ENCODE measurements around the gene MARF1. TPM values are rescaled to one million over a fixed set of nuclear protein-coding genes. Genes with fewer than 3 reads are reported as not detected.

The MARF1 gene
- total RNA-seq, 1 experiment from 2014 or later, result 68.1 TPM

DNA sequence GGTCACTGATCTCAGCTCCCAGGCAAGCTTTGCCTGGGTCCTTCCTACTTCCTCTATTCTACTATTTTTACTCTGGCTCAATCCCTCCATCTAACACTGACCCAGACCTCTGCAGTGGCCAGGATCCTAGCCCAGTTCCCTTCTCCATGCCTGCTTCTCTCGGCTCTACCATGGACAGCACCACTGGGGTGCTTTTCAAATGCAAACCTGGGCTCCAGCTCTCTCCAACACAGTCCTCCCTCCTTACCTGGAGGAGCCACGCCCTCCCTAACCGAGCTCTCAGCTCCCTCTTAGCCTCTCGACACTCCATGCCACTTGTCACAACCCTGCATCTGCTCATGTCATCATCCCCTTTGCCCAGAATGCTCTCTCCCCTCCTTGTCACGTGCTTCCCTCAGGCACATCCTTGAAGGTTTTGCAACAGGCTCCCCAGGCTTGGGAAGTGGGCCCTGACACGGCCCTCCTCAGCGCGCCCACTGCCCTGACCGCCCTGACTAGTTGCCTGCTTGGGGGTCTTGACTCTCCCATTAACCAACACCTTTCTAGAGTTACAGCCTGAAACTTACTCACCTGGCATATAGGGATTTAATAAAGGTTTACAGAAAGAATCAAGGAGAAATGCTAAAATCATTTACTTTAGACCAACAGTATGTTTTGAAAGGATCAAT is 41.6 kb downstream of the MARF1 start:
- Histone ChIP-seq H3K4me1 (replicated peaks; ENCODE audit: insufficient read depth) (no peaks in the 10 kb centered on the region), H3K4me3 (no peak overlapping the region), H3K27ac (no peak overlapping the region), H3K79me2 (ENCODE audit: low read depth) (no peaks in the 10 kb centered on the region), H3K9me3 (ENCODE audit: insufficient read depth, low read depth) (no peaks in the 10 kb centered on the region), H3F3A (ENCODE audit: insufficient read depth, low read depth) (no peaks in the 10 kb centered on the region), H3K9me2 (ENCODE audit: insufficient read depth) (no peaks in the 10 kb centered on the region), H2AFZ (no peak overlapping the region), H3K36me3 (ENCODE audit: low read depth) (peaks cover 36% of the 10 kb centered on the region), H3K4me2 (no peak overlapping the region), H3K27me3 (ENCODE audit: insufficient read depth, low read depth) (no peaks in the 10 kb centered on the region), H4K20me1 (ENCODE audit: insufficient read depth) (no peaks in the 10 kb centered on the region)
- POLR2A ChIA-PET (ENCODE audit: unreplicated experiment), result no interaction called here
- no TSS peak for BruUV-seq (replicated peaks)
- no peak for TF ChIP-seq EZH2 (IDR thresholded peaks at IDR 0.05; ENCODE audit: low read depth)
- TF ChIP-seq, protein P1, sequence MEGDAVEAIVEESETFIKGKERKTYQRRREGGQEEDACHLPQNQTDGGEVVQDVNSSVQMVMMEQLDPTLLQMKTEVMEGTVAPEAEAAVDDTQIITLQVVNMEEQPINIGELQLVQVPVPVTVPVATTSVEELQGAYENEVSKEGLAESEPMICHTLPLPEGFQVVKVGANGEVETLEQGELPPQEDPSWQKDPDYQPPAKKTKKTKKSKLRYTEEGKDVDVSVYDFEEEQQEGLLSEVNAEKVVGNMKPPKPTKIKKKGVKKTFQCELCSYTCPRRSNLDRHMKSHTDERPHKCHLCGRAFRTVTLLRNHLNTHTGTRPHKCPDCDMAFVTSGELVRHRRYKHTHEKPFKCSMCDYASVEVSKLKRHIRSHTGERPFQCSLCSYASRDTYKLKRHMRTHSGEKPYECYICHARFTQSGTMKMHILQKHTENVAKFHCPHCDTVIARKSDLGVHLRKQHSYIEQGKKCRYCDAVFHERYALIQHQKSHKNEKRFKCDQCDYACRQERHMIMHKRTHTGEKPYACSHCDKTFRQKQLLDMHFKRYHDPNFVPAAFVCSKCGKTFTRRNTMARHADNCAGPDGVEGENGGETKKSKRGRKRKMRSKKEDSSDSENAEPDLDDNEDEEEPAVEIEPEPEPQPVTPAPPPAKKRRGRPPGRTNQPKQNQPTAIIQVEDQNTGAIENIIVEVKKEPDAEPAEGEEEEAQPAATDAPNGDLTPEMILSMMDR (conservative IDR thresholded peaks at IDR 0.05), result no peak
- intact Hi-C loops (cut with micrococcal nuclease; ENCODE audit: unreplicated experiment), result no loop called here
- no peak for DNase-seq
- CTCF ChIA-PET, result no interaction called here

DNA sequence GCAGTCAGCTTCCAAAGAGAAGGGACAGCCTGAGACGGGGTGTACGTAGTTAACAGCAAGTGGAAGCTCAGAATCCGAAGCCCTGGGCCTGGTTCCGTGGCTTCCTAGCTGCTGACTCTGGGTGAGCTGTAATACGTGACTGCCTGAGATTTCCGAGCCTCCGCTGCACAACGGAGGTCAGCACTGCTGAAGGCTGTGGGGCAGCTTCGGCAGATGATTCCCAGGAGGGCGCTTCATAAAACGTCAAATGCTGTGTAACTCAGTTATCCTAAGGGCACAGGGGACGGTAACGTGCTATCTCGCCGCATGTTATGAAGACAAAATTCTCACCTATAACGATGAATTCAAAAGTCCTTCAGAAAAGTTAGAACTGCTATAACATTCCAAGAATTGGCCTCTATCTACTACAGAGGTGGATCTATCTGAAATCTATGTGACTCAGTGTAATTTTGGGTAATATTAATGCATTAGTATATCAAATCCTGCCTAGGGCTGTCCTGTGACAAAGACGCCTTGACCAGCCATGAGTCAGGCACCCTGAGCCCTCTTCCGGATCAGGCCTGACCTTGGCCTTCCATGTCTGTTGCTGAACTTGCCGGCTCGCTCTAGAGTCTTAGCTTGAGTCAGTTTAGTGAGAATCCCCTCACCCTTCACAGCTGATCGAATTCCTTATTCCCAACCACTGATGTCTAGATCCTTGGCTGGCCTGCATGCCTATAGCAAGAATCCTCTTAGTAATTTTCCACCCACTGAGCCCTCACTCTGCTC is 43.5 kb downstream of the MARF1 start:
- CTCF ChIA-PET, result no interaction called here
- no peak for DNase-seq

DNA sequence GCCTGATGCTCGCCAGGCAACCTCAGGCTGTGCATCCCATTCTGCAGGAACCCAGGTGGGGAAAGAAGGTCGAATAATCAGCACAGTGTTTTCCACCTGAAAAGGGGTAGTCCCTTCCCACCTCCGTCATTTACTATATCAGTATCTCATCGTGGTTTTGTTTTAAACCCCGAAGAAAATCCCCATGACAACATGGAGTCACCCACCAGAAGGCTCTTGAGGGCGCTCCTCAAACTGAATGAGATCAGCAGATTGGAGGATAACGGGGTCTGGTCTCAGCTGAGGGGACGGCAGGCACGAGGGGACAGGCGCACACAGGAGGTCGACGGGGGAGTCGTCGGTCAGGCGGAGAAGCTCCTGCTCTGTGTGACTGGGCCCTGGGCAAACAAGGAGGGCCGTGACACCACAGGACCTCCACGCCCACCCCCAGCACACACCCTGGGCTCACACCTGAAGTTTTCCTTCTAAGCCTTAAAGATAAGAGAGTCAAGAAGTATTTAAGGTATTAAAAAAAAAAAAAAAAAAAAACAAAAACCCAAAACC is 44.2 kb downstream of the MARF1 start:
- Histone ChIP-seq H3K27ac (no peak overlapping the region), H3K9me2 (ENCODE audit: insufficient read depth) (no peaks in the 10 kb centered on the region), H3K27me3 (ENCODE audit: insufficient read depth, low read depth) (no peaks in the 10 kb centered on the region), H3K4me3 (no peak overlapping the region), H3K9me3 (ENCODE audit: insufficient read depth, low read depth) (no peaks in the 10 kb centered on the region), H3K4me2 (no peak overlapping the region), H3K36me3 (ENCODE audit: low read depth) (peaks cover 44% of the 10 kb centered on the region), H2AFZ (no peak overlapping the region), H4K20me1 (ENCODE audit: insufficient read depth) (no peaks in the 10 kb centered on the region), H3K79me2 (ENCODE audit: low read depth) (no peaks in the 10 kb centered on the region), H3K4me1 (replicated peaks; ENCODE audit: insufficient read depth) (no peaks in the 10 kb centered on the region), H3F3A (ENCODE audit: insufficient read depth, low read depth) (0 out of 2 replicates have a peak, but pooled peaks cover 13% of the 10 kb centered on the region)
- TF ChIP-seq, protein P1 (conservative IDR thresholded peaks at IDR 0.05), result no peak
- TF ChIP-seq EZH2 (IDR thresholded peaks at IDR 0.05; ENCODE audit: low read depth), result no peak
- no peak for DNase-seq
- POLR2A ChIA-PET (ENCODE audit: unreplicated experiment), result interaction anchor here (0.6 kb wide), 1 partner anchor 15 kb away, joined by 4 read pairs; no protein-coding TSS in a partner anchor
- BruUV-seq (replicated peaks), result no TSS peak
- intact Hi-C loops (cut with micrococcal nuclease; ENCODE audit: unreplicated experiment), result no loop called here
- CTCF ChIA-PET, result no interaction called here

More for the DNA sequence above, 43.5 kb downstream of the MARF1 start:
- Histone ChIP-seq H3F3A (ENCODE audit: insufficient read depth, low read depth) (0 out of 2 replicates have a peak, but pooled peaks cover 6% of the 10 kb centered on the region), H3K4me2 (no peak overlapping the region), H3K9me2 (ENCODE audit: insufficient read depth) (no peaks in the 10 kb centered on the region), H3K4me1 (replicated peaks; ENCODE audit: insufficient read depth) (no peaks in the 10 kb centered on the region), H3K9me3 (ENCODE audit: insufficient read depth, low read depth) (no peaks in the 10 kb centered on the region), H2AFZ (no peak overlapping the region), H4K20me1 (ENCODE audit: insufficient read depth) (no peaks in the 10 kb centered on the region), H3K36me3 (ENCODE audit: low read depth) (peaks cover 49% of the 10 kb centered on the region), H3K27ac (no peak overlapping the region), H3K79me2 (ENCODE audit: low read depth) (no peaks in the 10 kb centered on the region), H3K27me3 (ENCODE audit: insufficient read depth, low read depth) (no peaks in the 10 kb centered on the region), H3K4me3 (no peak overlapping the region)
- no TSS peak for BruUV-seq (replicated peaks)
- TF ChIP-seq EZH2 (IDR thresholded peaks at IDR 0.05; ENCODE audit: low read depth), result no peak
- TF ChIP-seq, protein P1 (conservative IDR thresholded peaks at IDR 0.05), result no peak
- intact Hi-C loops (cut with micrococcal nuclease; ENCODE audit: unreplicated experiment), result no loop called here
- POLR2A ChIA-PET (ENCODE audit: unreplicated experiment), result interaction anchor here (0.6 kb wide), 1 partner anchor 14 kb away, joined by 4 read pairs; no protein-coding TSS in a partner anchor
